HG03095 (cell line): ENCODE measurements around the gene AGBL1.
"Not testable (repeated sequence)": the region's sequence is repeated elsewhere in the genome, so short reads cannot be mapped to it uniquely, and the experiment has no call there.

Experiments used
- ATAC-seq: cut with Tn5 transposase; IDR thresholded peaks from one replicate; pipeline ENCODE4 v1.9.1; 2021; ENCODE audit warnings: moderate library complexity; ENCODE audit not compliant: unreplicated experiment

Gene AGBL1

DNA sequence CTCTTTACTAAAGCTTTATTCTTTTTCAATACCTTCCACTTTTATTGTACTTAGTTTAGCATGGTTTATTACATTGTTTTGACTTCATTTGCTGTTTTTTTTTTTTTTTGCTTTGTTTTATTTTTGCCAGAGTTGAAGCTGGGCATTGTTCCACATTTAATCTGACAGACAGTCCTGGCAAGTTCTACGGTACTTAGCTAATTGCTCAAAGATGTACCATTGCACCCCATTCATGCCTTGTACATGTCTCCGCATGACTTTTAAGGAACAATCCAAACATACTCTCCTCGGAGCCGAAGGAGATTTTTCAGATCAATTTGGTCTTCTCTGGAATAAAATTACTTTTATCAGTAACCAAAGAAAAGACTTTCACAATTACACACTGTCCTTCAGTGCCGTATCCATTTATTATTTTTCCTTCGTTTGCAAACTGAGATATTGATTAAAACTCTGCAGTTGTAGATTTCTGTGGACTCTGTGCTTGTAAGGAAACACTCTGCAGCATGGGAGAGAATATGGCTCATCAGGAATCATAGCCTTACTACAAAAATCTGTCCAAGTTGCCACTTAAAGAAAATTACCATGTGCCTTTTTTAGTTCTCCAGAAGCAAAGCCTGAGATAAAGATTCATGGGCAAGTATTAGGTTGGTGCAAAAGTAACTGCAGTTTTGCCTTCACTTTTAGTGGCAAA is 952.0 kb downstream of the AGBL1 start:
- no peak for ATAC-seq

DNA sequence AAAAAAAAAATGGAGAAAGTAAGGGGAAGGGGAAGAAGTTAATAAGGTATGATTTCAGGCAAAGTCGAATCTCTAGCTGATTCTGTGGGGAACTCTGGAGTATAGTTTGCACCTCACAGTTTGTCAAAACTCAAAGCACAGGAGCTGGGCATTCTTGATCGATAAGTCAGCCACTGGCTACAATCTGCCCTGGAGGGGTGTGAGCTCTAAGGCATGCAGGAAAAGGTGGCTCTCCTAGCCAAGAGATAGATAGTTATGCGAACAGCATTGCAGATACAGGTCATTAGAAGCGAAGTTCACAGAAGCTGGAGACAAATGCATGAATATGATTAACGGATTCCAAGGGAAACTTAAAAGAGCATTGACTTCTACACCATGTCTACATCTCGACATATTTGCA is 952.6 kb downstream of the AGBL1 start:
- no peak for ATAC-seq

DNA sequence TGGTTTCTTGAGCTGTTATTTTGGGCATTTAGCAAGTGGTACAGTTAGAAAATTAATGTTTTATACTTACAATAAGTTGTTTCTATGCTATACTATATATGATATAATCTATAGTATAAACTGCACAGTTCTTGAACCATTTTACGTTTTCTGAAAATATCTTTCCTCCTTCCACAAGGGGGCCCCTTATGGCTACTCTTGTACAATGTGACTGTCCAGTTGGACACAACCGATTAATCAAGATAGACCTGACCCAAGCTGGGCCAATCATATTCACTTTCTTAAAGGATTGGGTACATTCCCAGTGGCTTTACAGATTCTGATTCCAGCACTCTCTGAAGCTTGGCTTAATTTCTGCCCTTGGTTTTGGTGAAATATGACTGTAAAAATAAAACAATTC is 953.4 kb downstream of the AGBL1 start:
- ATAC-seq = no peak

DNA sequence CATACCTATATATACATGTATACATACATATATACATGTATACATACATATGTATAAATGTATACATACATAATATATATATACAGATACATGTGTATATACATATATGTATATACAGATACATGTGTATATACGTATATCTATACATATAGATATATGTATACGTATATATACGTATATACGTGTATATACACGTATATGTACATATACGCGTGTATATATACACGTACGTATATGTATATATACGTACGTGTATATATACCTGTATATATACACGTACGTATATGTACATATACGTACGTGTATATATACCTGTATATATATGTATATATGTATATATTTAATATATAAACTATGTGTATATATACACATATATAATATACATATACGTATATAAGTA is 955.2 kb downstream of the AGBL1 start:
- no peak for ATAC-seq

DNA sequence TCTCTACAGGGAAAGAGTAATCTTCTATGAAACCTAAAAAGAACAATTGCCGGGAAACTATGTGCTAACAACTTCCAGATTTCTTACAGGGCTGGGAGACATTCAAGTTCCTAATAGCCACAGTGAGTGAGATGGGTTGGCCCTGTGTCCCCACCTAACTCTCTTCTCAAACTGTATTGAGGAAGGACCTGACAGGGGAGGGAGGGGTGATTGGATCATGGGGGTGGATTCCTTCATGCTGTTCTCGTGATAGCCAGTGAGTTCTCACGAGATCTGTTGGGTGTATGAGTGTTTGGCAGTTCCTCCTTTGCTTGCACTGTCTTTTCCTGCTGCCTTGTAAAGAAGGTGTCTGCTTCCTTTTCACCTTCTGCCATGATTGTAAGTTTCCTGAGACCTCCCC is 958.7 kb downstream of the AGBL1 start:
- ATAC-seq = no peak

DNA sequence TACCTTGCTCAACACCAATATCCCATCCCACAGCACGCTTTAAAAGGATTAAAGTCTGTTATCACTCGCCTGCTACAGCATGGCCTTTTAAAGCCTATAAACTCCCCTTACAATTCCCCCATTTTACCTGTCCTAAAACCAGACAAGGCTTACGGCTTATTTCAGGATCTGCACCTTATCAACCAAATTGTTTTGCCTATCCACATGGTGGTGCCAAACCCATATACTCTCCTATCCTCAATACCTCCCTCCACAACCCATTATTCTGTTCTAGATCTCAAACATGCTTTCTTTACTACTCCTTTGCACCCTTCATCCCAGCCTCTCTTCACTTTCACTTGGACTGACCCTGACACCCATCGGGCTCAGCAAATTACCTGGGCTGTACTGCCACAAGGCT is 962.9 kb downstream of the AGBL1 start:
- ATAC-seq = not testable (repeated sequence)

DNA sequence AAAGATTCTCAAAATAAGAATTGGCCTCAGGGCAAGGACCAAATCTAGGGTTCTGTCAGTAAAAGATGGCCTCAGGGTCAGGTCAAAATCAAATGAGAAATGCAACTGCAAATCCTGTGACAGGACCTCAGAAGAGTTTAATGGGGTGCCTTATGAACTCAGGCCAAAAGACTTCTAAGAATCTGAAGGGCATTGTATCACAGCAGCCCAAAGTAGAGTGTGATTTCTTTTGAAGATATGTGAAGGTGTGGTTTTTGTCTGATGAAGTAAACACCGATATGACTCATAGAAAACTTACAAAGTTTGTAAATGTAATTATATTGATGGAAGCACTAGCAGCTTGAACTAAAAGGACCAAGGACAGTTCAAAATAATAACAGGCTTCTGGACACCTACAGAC is 966.1 kb downstream of the AGBL1 start:
- no peak for ATAC-seq

DNA sequence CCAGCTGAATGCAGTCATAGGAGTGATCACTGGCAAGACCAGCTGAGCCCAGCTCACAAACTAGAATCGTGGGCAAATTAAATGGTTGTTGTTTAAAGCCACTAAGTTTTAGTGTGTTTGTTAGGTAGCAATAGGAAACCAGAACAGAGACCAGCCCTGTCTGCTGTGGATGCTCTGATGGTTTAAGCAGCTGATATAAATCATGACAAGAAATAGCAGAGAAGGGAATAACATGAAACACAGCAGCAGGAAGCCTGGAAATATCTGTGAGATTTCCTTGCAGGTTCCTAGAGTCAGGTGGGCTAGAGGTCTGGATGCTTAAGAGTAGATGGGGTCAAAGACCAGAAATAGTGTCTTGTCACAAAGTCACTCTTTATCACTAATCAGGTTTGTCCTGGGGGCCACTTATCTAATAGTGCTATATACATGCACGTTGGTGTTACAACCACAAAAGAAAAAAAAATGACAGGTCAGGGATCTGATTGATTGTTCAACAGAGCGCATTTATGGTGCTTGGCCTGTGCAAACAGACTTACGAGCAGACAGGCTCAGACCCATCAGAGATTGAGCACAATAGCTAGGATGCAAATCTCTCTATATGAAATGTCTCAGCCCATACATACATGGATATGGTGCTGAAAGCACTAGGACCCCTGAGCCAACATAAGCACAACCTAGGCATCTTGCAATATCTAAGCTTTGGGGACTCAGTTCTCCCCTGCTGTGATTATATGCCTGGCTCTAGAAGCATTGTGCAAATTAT is 967.7 kb downstream of the AGBL1 start:
- ATAC-seq = no peak
